Loucy (cell line): Measurements from ENCODE around the gene PLVAP.
A peak's percentile ranks its signal among the peaks of the same experiment; 100 is the strongest.

ENCODE experiments used
- H2AFZ ChIP-seq: fragments of 200-600 bp; sonication (generic); 2 replicates; pipeline ENCODE4 v1.6.0; 2016; ENCODE audit warnings: antibody characterized with exemption, mild to moderate bottlenecking, low read length, moderate library complexity
- H3F3A ChIP-seq: fragments of 200-600 bp; 2 replicates; pipeline ENCODE4 v1.6.0; 2016; ENCODE audit warnings: antibody characterized with exemption, low read depth, mild to moderate bottlenecking
- H3K27me3 ChIP-seq: fragments of 200-600 bp; sonication (generic); 2 replicates; pipeline ENCODE4 v1.6.1; 2014; ENCODE audit warnings: low read length, mild to moderate bottlenecking; ENCODE audit not compliant: insufficient read depth, poor library complexity, severe bottlenecking
- H3K36me3 ChIP-seq: fragments of 200-600 bp; sonication (generic); 2 replicates; pipeline ENCODE4 v1.6.1; 2016; ENCODE audit warnings: low read length; ENCODE audit not compliant: insufficient read depth
- H3K4me1 ChIP-seq: fragments of 200-600 bp; sonication (generic); 2 replicates; pipeline ENCODE4 v1.5.1; 2014; ENCODE audit warnings: low read length, mild to moderate bottlenecking; ENCODE audit not compliant: insufficient read depth, poor library complexity, severe bottlenecking
- H3K4me2 ChIP-seq: fragments of 200-600 bp; sonication (generic); 2 replicates; pipeline ENCODE4 v1.6.0; 2014; ENCODE audit warnings: antibody characterized with exemption, low read length, low read depth, mild to moderate bottlenecking; ENCODE audit not compliant: poor library complexity, severe bottlenecking
- H3K4me3 ChIP-seq: fragments of 200-600 bp; sonication (generic); 2 replicates; pipeline ENCODE4 v1.5.1; 2014; ENCODE audit warnings: low read length, mild to moderate bottlenecking, mixed read lengths; ENCODE audit not compliant: poor library complexity, severe bottlenecking
- H3K79me2 ChIP-seq: fragments of 200-600 bp; sonication (generic); 2 replicates; pipeline ENCODE4 v1.6.1; 2014; ENCODE audit warnings: low read length; ENCODE audit not compliant: insufficient read depth
- H3K9ac ChIP-seq: fragments of 200-600 bp; sonication (generic); 2 replicates; pipeline ENCODE4 v1.6.0; 2014; ENCODE audit warnings: mild to moderate bottlenecking, low read depth, low read length, moderate library complexity; ENCODE audit not compliant: poor library complexity, severe bottlenecking
- H3K9me2 ChIP-seq: fragments of 200-600 bp; sonication (generic); replicated peaks from 2 replicates; pipeline ENCODE4 v1.6.1; 2016; ENCODE audit warnings: low read depth, low read length, mixed read lengths
- H3K9me3 ChIP-seq: fragments of 200-600 bp; sonication (generic); 2 replicates; pipeline ENCODE4 v1.6.1; 2014; ENCODE audit warnings: mild to moderate bottlenecking, antibody characterized with exemption, low read length, low read depth; ENCODE audit not compliant: insufficient read depth
- H4K20me1 ChIP-seq: fragments of 200-600 bp; sonication (generic); 2 replicates; pipeline ENCODE4 v1.6.0; 2014; ENCODE audit warnings: antibody characterized with exemption, low read length, mild to moderate bottlenecking; ENCODE audit not compliant: insufficient read depth, poor library complexity, severe bottlenecking
- EZH2phosphoT487 ChIP-seq: fragments of 200-600 bp; IDR thresholded peaks from 2 replicates; pipeline ENCODE4 v1.6.1; 2018; ENCODE audit warnings: antibody characterized with exemption, mild to moderate bottlenecking, moderate library complexity, borderline replicate concordance
- TF ChIP-seq, protein P1 (sequence below): fragments of 200-600 bp; sonication (generic); conservative IDR thresholded peaks from 2 replicates; pipeline ENCODE4 v1.5.1; 2014; ENCODE audit warnings: mild to moderate bottlenecking, antibody characterized with exemption, low read length

Gene PLVAP

DNA sequence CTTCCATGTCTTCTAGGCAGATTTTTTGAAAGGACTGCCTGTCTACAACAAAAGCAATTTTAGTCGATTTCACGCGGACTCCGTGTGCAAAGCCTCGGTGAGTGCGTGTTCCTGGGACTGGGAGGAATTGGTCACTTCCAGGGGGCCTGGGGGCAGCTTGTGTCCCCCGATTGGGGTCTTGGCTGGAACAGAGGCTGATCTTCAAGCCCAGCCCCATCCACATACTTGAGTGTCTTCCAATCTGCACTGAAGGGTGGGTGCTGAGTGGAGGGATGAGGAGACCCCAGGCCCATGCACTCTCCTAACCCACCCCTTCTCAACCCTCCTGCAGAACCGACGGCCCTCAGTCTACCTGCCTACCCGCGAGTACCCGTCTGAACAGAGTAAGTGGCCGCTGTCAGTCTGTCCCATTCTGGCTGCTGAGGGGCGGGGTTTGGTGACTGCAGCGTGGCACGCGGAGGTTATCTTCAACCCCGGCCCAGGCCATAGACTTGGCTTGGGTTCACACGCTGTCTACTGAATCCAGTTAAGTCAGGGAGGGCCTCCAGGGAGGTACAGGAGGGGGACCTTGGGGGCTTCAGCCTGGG lies 63.0 kb downstream of the PLVAP start:
- Histone ChIP-seq H3F3A (no peaks in the 10 kb centered on the region), H3K36me3 (peaks cover 26% of the 10 kb centered on the region; the same call in 1 of the 2 replicates), H3K79me2 (peaks cover 41% of the 10 kb centered on the region), H3K4me1 (peaks cover 10% of the 10 kb centered on the region), H3K9me2 (no peaks in the 10 kb centered on the region), H3K27me3 (peaks cover 4% of the 10 kb centered on the region), H3K4me2 (no peak overlapping the region), H4K20me1 (peaks cover 29% of the 10 kb centered on the region), H2AFZ (no peak overlapping the region), H3K9ac (no peak overlapping the region), H3K9me3 (no peaks in the 10 kb centered on the region), H3K4me3 (no peak overlapping the region)
- TF ChIP-seq EZH2phosphoT487 = no peak
- TF ChIP-seq, protein P1, sequence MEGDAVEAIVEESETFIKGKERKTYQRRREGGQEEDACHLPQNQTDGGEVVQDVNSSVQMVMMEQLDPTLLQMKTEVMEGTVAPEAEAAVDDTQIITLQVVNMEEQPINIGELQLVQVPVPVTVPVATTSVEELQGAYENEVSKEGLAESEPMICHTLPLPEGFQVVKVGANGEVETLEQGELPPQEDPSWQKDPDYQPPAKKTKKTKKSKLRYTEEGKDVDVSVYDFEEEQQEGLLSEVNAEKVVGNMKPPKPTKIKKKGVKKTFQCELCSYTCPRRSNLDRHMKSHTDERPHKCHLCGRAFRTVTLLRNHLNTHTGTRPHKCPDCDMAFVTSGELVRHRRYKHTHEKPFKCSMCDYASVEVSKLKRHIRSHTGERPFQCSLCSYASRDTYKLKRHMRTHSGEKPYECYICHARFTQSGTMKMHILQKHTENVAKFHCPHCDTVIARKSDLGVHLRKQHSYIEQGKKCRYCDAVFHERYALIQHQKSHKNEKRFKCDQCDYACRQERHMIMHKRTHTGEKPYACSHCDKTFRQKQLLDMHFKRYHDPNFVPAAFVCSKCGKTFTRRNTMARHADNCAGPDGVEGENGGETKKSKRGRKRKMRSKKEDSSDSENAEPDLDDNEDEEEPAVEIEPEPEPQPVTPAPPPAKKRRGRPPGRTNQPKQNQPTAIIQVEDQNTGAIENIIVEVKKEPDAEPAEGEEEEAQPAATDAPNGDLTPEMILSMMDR = no peak

DNA sequence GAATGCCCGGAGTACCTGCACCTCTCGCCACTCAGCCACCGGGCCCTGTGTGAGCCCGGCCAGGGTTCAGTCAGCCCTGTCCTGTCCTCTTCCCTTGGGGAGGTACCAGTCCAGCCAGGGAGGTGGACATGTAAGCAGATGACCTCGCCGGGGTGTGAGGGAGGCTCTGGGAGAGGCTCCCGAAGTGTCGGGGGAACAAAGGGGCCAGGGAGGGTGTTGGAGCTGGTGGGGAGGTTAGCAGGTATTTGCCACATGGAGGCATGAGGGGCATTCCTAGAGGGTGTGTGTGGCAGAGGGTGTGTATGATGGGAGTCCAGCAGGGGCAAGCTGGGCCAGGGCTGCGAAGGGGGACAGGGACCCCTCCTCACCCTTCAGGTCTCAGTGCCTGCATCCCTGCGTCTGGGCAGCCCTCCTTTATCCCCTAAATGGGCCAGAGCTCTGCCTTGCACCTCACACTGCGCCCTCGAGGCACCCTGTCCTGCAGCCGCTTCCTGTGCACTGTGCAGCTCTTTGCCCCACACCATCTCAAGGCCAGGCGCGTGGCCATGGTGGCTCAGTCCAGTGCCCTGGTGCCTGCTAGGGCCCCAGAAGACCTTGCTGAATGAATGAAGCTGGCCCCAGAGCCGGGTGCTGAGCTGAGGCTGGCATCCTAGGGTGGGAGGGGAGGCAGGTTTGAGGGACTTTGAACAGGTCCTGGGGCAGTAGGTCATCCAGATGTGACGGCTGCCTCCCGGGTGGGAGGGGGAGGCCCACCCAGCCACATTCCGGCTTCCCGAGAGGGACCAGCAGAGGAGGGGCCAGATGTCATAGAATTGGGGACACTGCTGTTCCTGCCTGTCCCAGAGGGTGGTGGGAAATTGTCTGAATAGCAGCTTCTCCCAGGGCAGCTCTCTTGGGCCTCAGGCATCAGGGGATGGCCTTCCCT lies 64.7 kb downstream of the PLVAP start:
- Histone ChIP-seq H3K9me3 (no peaks in the 10 kb centered on the region), H3K4me2 (peak overlapping the region; percentile 81), H3K27me3 (peaks cover 4% of the 10 kb centered on the region), H3F3A (no peaks in the 10 kb centered on the region), H3K4me1 (peaks cover 14% of the 10 kb centered on the region), H3K36me3 (peaks cover 23% of the 10 kb centered on the region; the same call in 1 of the 2 replicates), H4K20me1 (peaks cover 29% of the 10 kb centered on the region), H2AFZ (no peak overlapping the region), H3K9me2 (no peaks in the 10 kb centered on the region), H3K4me3 (no peak overlapping the region), H3K79me2 (peaks cover 49% of the 10 kb centered on the region), H3K9ac (no peak overlapping the region)
- TF ChIP-seq EZH2phosphoT487 = no peak
- TF ChIP-seq, protein P1 = no peak

- H3K79me2 ChIP-seq = peaks cover 56% of the 10 kb centered on the region
- H3K36me3 ChIP-seq = peaks cover 23% of the 10 kb centered on the region; the same call in 1 of the 2 replicates
- no peaks in the 10 kb centered on the region for H3F3A ChIP-seq
- no peaks in the 10 kb centered on the region for H3K9me3 ChIP-seq
- H3K4me2 ChIP-seq = peak overlapping the region; percentile 81
- no peak overlapping the region for H3K9ac ChIP-seq
- H2AFZ ChIP-seq = no peak overlapping the region
- peaks cover 16% of the 10 kb centered on the region for H3K4me1 ChIP-seq
- H4K20me1 ChIP-seq = peaks cover 29% of the 10 kb centered on the region
- H3K4me3 ChIP-seq = peak overlapping the region; percentile 36
- TF ChIP-seq EZH2phosphoT487 = no peak
- TF ChIP-seq, protein P1 = no peak
- no peaks in the 10 kb centered on the region for H3K9me2 ChIP-seq
- H3K27me3 ChIP-seq = peaks cover 4% of the 10 kb centered on the region
Measured at GRCh38 chr19:17311455-17312188, 65.5 kb downstream of the PLVAP start.
